GM23248 (cell line): ENCODE data around the gene HTRA1. TPM values are rescaled to one million over a fixed set of nuclear protein-coding genes. Genes with fewer than 3 reads are reported as not detected.

Experiments used
- DNase-seq: peaks from one replicate; pipeline ENCODE4 v3.0.0-alpha.2; 2015
- H2AFZ ChIP-seq: fragments of 200-600 bp; sonication (generic); 2 replicates; pipeline ENCODE4 v1.6.1; 2016; ENCODE audit warnings: antibody characterized with exemption
- H3F3A ChIP-seq: fragments of 200-600 bp; sonication (generic); 2 replicates; pipeline ENCODE4 v1.6.1; 2016; ENCODE audit warnings: mild to moderate bottlenecking, antibody characterized with exemption, mixed run types; ENCODE audit not compliant: insufficient read depth
- H3K27ac ChIP-seq: fragments of 200-600 bp; sonication (generic); 2 replicates; pipeline ENCODE4 v1.5.1; 2016; ENCODE audit warnings: mild to moderate bottlenecking
- H3K27me3 ChIP-seq: fragments of 200-600 bp; sonication (generic); replicated peaks from 2 replicates; pipeline ENCODE4 v1.6.1; 2016; ENCODE audit warnings: mild to moderate bottlenecking; ENCODE audit not compliant: insufficient read depth
- H3K36me3 ChIP-seq: fragments of 200-600 bp; sonication (generic); 2 replicates; pipeline ENCODE4 v1.6.1; 2016; ENCODE audit warnings: low read depth, mild to moderate bottlenecking
- H3K4me1 ChIP-seq: fragments of 200-600 bp; sonication (generic); 2 replicates; pipeline ENCODE4 v1.6.1; 2016; ENCODE audit warnings: mild to moderate bottlenecking; ENCODE audit not compliant: insufficient read depth
- H3K4me2 ChIP-seq: fragments of 200-600 bp; sonication (generic); one replicate; pipeline ENCODE4 v1.6.1; 2016; ENCODE audit warnings: mild to moderate bottlenecking; ENCODE audit not compliant: unreplicated experiment
- H3K4me3 ChIP-seq: fragments of 200-600 bp; sonication (generic); 2 replicates; pipeline ENCODE4 v1.5.1; 2016; ENCODE audit warnings: mild to moderate bottlenecking
- H3K79me2 ChIP-seq: fragments of 200-600 bp; sonication (generic); 2 replicates; pipeline ENCODE4 v1.6.1; 2016; ENCODE audit warnings: mild to moderate bottlenecking; ENCODE audit not compliant: insufficient read depth
- H3K9ac ChIP-seq: fragments of 200-600 bp; sonication (generic); 2 replicates; pipeline ENCODE4 v1.6.1; 2016; ENCODE audit warnings: mild to moderate bottlenecking
- H3K9me2 ChIP-seq: fragments of 200-600 bp; sonication (generic); 2 replicates; pipeline ENCODE4 v1.6.1; 2016; ENCODE audit warnings: mixed run types, mild to moderate bottlenecking, moderate library complexity; ENCODE audit not compliant: insufficient read depth
- H3K9me3 ChIP-seq: fragments of 200-600 bp; sonication (generic); one replicate; pipeline ENCODE4 v1.6.1; 2017; ENCODE audit warnings: low read depth
- H4K20me1 ChIP-seq: fragments of 200-600 bp; sonication (generic); 2 replicates; pipeline ENCODE4 v1.6.0; 2016; ENCODE audit not compliant: insufficient read depth
- EZH2 ChIP-seq: fragments of 200-600 bp; sonication (generic); IDR thresholded peaks from 2 replicates; pipeline ENCODE4 v1.6.1; 2018; ENCODE audit warnings: antibody characterized with exemption, mild to moderate bottlenecking; ENCODE audit not compliant: insufficient read depth, poor library complexity, severe bottlenecking
- EZH2phosphoT487 ChIP-seq: fragments of 200-600 bp; sonication (generic); IDR thresholded peaks from 2 replicates; pipeline ENCODE4 v1.6.1; 2018; ENCODE audit warnings: antibody characterized with exemption, moderate library complexity, mild to moderate bottlenecking, low read depth; ENCODE audit not compliant: insufficient read depth
- WGBS, 2 experiments: methylation state at CpG; one replicate each; pipeline ENCODE4 v1.1.6; 2015 to 2017; ENCODE audit warnings: low lambda C conversion rate in 2 of 2, low coverage in 1 of 2; ENCODE audit errors: missing lambda C conversion rate in 2 of 2; 5-methylcytosine and 5-hydroxymethylcytosine counted together
- in situ Hi-C: fragments of 300-500 bp; cut with MboI; formaldehyde crosslinking; loops from 2 replicates; pipeline ENCODE4 v1.15.0; 2020
- polyA plus RNA-seq: library from polyadenylated mRNA; unstranded; fragments of >200 nt; fragmentation: Nextera tagmentation; extraction: Ambion mirVana; gene quantifications from 2 replicates; pipeline ENCODE4 v1.2.1, GENCODE V29; 2016
- total RNA-seq: library from RNA; depleted of rRNA; stranded (reverse); fragments of >200 nt; shearing (Covaris generic); gene quantifications from 2 replicates; pipeline ENCODE4 v1.2.3, GENCODE V29; 2014

HTRA1 gene
- total and polyA plus RNA-seq, 2 experiments from 2014 or later = 220 to 405 TPM

DNA sequence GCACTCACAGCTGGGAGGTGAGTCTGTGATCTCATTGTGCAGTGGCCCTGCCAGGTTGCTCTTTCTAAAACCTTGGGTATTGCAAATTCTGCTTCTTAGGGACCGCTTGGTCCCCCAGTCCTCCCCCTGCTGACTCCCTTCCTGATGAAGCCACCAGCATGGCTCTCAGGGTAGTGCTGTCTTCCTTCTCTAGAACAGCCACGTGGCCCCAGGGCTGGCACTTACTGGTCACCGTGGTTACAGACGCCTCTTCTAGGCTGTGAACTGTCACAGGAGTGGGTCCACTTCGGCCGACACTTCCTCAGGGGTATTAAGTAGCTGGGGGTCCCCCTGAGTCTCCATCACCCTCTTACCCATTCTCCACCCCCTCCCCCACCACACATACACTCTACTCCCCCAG, 2.7 kb upstream of the HTRA1 start:
- Histone ChIP-seq H3K4me3 (no peak overlapping the region), H3K4me2 (no peak overlapping the region), H3K9me3 (no peaks in the 10 kb centered on the region), H3K27ac (no peak overlapping the region), H3F3A (no peaks in the 10 kb centered on the region), H3K79me2 (peaks cover 8% of the 10 kb centered on the region), H3K36me3 (no peaks in the 10 kb centered on the region), H3K27me3 (no peaks in the 10 kb centered on the region), H4K20me1 (no peaks in the 10 kb centered on the region), H3K4me1 (0 out of 2 replicates have a peak, but pooled peaks cover 14% of the 10 kb centered on the region), H3K9me2 (no peaks in the 10 kb centered on the region), H2AFZ (no peak overlapping the region), H3K9ac (no peak overlapping the region)
- TF ChIP-seq EZH2phosphoT487 = no peak
- TF ChIP-seq EZH2 = no peak
- WGBS, 2 experiments = 94 to 96% methylated on average over 6 of the region's 6 CpGs
- DNase-seq = no peak
- in situ Hi-C loops = no loop called here

DNA sequence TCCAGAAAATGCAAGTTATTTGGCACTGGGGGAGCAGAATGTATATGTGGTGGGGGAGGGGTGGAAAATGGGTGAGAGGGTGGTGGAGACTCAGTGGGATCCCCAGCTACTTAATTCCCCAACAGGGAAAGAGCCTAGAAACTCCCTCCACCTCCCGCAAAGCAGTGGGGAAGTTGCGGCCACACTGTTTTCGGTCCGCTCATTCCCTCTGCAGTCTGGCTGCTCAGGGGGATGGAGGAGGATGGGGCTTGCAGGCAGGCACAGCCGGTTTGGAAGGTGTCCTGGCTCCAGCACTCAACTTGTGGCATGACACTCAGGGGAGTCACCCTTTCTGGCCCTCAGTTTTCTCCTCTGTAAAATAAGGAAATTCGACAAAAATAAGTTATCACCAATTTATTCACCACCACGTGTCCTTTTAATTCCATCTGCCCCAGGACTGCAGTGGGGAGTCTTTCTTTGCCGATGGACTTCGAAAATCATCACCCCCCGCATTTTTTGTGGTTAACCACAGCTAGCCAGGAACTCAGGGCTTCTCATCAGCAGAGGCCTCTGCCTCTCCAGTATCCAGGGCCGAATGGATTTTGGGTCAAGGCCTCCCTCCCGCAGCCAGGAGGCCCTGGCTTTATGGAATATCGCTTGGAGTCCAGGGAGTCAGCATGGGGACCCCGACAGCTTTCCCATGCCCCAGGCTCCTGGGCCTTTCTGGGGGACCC, 1.6 kb upstream of the HTRA1 start:
- H3K4me1 ChIP-seq = 0 out of 2 replicates have a peak, but pooled peaks cover 18% of the 10 kb centered on the region
- H3K9me2 ChIP-seq = no peaks in the 10 kb centered on the region
- in situ Hi-C loops = no loop called here
- no peaks in the 10 kb centered on the region for H3K27me3 ChIP-seq
- WGBS, 2 experiments = 75 to 80% methylated on average over 14 of the region's 14 CpGs
- H2AFZ ChIP-seq = no peak overlapping the region
- H3K9ac ChIP-seq = no peak overlapping the region
- no peaks in the 10 kb centered on the region; the same call in 1 of the 2 replicates for H3F3A ChIP-seq
- H3K27ac ChIP-seq = no peak overlapping the region
- no peak overlapping the region for H3K4me3 ChIP-seq
- no peaks in the 10 kb centered on the region for H3K9me3 ChIP-seq
- no peak overlapping the region for H3K4me2 ChIP-seq
- H4K20me1 ChIP-seq = no peaks in the 10 kb centered on the region
- TF ChIP-seq EZH2phosphoT487 (no peak), EZH2 (no peak)
- H3K79me2 ChIP-seq = peaks cover 19% of the 10 kb centered on the region
- no peaks in the 10 kb centered on the region for H3K36me3 ChIP-seq
- peak; percentile 35 for DNase-seq

DNA sequence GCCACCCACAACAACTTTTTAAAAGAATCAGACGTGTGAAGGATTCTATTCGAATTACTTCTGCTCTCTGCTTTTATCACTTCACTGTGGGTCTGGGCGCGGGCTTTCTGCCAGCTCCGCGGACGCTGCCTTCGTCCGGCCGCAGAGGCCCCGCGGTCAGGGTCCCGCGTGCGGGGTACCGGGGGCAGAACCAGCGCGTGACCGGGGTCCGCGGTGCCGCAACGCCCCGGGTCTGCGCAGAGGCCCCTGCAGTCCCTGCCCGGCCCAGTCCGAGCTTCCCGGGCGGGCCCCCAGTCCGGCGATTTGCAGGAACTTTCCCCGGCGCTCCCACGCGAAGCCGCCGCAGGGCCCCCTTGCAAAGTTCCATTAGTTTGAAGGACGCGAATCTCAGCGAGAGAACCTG, 461 bp upstream of the HTRA1 start:
- Histone ChIP-seq H3F3A (no peaks in the 10 kb centered on the region; the same call in 1 of the 2 replicates), H3K27me3 (no peaks in the 10 kb centered on the region), H3K4me2 (peak overlapping the region; percentile 87), H3K27ac (no peak overlapping the region), H3K9me3 (no peaks in the 10 kb centered on the region), H3K9ac (peak overlapping the region; percentile 76), H2AFZ (peak overlapping the region; percentile 96), H3K9me2 (no peaks in the 10 kb centered on the region), H4K20me1 (no peaks in the 10 kb centered on the region), H3K36me3 (no peaks in the 10 kb centered on the region), H3K4me1 (0 out of 2 replicates have a peak, but pooled peaks cover 18% of the 10 kb centered on the region), H3K79me2 (peaks cover 30% of the 10 kb centered on the region), H3K4me3 (peak overlapping the region; percentile 74)
- peak; percentile 36 for DNase-seq
- in situ Hi-C loops = no loop called here
- TF ChIP-seq EZH2 (no peak), EZH2phosphoT487 (no peak)
- 2 to 4% methylated on average over 40 of the region's 40 CpGs for whole genome bisulfite sequencing, 2 experiments

DNA sequence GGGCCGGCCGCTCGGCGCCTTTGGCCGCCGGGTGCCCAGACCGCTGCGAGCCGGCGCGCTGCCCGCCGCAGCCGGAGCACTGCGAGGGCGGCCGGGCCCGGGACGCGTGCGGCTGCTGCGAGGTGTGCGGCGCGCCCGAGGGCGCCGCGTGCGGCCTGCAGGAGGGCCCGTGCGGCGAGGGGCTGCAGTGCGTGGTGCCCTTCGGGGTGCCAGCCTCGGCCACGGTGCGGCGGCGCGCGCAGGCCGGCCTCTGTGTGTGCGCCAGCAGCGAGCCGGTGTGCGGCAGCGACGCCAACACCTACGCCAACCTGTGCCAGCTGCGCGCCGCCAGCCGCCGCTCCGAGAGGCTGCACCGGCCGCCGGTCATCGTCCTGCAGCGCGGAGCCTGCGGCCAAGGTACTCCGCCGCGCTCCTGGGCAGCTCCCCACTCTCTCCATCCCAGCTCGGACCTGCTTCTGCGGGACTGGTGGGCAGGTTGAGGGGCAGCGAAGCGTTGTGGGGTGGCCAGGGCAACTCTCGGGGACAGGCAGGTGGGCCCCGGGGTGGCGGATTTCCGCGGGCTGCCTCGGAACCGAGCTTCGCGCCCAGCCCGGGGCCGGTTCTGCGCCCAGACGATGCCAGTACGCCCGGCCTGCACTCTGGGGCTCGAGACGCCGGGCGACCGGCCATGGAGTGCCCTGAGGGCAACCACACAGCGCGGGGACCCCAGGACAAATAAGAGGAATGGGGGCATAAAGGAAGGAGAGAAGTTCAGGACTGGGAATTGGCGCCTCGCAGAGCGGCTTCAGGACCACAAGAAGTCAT, 578 bp downstream of the HTRA1 start:
- 1% methylated on average over 50 to 57 of the region's 95 CpGs for WGBS, 2 experiments
- Histone ChIP-seq H3F3A (no peaks in the 10 kb centered on the region; the same call in 1 of the 2 replicates), H3K27me3 (no peaks in the 10 kb centered on the region), H3K9me3 (no peaks in the 10 kb centered on the region), H3K9ac (peak overlapping the region; percentile 81), H3K4me2 (peak overlapping the region; percentile 91), H3K9me2 (no peaks in the 10 kb centered on the region), H2AFZ (peak overlapping the region; percentile 64), H3K36me3 (no peaks in the 10 kb centered on the region), H3K27ac (peak overlapping the region; percentile 66), H3K4me3 (peak overlapping the region; percentile 74), H3K4me1 (0 out of 2 replicates have a peak, but pooled peaks cover 18% of the 10 kb centered on the region), H3K79me2 (peaks cover 41% of the 10 kb centered on the region), H4K20me1 (no peaks in the 10 kb centered on the region)
- TF ChIP-seq EZH2 = no peak
- TF ChIP-seq EZH2phosphoT487 = no peak
- DNase-seq = peak; percentile 57
- in situ Hi-C loops = no loop called here
